Right ventricle myocardium superior (tissue), 1 donor: ENCODE measurements around the gene PXMP2. TPM values are rescaled to one million over a fixed set of nuclear protein-coding genes. Genes with fewer than 3 reads are reported as not detected.

ENCODE experiments used
- ATAC-seq: fragments of 200-7000 bp; cut with Tn5 transposase; one replicate; pipeline ENCODE4 v1.9.1; 2020; ENCODE audit warnings: mild to moderate bottlenecking; ENCODE audit not compliant: poor library complexity
- DNase-seq: peaks from one replicate; pipeline ENCODE4 v3.0.0-alpha.2; 2020
- intact Hi-C: fragments of 100-400 bp; cut with DNase I; formaldehyde crosslinking; loops from one replicate; pipeline ENCODE4 v1.11.2; 2022
- total RNA-seq: library from RNA; stranded (reverse); fragmentation: NEBNext Ultra II Directional; extraction: Animal tissue kit (Norgen Biotek cat#: 25700); gene quantifications from one replicate; pipeline ENCODE4 v1.2.1, GENCODE V29; 2021
- donor health status: DM: no; HTN: yes; CAD: no; lungs with severe emphysema.

Gene PXMP2
- total RNA-seq, 1 donor from 2014 or later, result 54.9 TPM

DNA sequence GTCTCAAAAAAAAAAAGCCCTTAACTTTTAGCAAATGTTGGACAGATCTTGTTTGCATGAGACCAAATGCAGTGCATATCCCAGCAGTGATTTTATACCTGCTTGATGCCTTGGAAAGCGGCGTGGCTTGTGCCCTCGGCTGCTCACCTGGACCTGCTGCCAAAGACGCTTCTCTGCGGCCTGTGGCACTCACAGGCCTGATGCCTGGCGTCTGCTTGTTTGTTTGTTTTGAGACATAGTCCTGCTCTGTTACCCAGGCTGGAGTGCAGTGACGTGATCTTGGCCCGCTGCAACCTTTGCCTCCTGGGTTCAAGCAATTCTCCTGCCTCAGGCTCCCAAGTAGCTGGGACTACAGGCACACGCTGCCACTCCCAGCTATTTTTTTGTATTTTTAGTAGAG lies 28.5 kb downstream of the PXMP2 start:
- peak; percentile 8 for DNase-seq
- intact Hi-C loops, result no loop called here
- no peak for ATAC-seq

DNA sequence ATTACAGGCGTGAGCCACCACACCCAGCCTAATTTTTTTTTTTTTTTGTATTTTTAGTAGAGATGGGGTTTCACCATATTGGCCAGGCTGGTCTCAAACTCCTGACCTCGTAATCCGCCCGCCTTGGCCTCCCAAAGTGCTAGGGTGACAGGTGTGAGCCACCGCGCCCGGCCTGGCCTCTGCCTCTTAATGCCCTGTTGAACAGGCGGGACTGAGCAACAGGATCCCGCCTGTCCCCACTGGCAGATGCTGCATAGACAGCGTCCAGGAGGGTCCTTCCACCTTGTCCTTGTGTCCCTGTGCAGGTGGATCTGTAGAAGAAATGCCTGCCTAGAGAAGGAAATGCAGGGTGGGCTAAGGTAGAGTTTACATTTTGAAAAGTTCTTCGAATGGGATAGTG lies 29.0 kb downstream of the PXMP2 start:
- intact Hi-C loops, result no loop called here
- DNase-seq, result peak; percentile 17
- ATAC-seq, result no peak

DNA sequence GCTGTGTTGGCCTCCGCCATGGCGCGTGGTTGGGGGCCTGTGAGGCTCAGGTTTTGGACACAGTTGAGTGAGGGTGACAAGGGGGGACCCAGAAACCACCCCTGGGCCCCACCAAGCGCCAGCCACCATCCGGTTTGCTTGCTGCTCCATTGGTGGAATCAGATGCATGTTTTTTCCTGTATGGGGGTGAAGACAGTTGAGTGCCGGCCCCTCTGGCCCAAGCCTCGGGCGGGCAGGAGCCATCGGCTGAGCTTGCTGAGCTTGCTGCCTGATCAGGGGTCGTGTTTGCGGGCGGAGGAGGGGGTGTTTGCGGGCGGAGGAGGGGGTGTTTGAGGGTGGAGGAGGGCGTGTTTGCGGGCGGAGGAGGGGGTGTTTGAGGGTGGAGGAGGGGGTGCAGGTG lies 29.6 kb downstream of the PXMP2 start:
- ATAC-seq (no peak), DNase-seq (peak; percentile 36)
- intact Hi-C loops, result no loop called here

DNA sequence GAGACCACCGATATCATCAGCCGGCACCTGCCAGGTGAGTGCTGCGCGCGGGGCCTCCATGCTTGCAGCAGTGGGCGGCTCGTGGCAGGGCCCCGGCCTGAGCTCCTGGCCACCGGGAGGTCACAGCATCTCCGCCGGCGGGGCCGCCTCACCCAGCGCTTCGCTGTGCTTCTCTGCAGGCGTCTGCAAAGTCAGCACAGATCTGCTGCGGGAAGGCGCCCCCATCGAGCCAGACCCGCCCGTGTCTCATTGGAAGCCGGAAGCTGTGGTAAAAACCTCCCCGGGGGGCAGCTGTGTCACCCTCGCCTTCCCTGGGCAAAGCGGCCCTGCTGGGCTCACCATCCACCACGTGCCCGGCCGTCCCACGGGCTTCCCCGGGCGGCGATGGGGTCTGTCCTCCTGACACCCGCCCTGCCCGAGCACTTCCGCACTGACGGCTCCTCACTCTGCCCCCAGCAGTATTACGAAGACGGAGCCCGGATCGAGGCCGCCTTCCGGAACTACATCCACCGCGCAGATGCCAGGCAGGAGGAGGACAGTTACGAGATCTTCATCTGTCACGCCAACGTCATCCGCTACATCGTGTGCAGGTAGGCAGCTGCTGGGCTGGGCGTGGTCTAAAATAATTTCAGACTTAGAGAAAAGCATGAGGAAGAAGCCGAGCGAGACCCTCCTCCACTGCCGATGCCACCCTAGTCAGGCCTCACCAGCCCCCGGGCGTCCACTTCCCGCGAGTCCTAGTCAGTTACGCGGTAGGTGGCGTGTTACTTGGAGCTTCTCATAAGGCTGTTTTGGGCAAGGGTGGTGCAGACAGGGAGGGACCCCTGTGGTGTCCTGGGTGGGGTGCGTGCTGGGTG lies 30.4 kb downstream of the PXMP2 start:
- ATAC-seq (no peak), DNase-seq (peak; percentile 40)
- intact Hi-C loops, result no loop called here

DNA sequence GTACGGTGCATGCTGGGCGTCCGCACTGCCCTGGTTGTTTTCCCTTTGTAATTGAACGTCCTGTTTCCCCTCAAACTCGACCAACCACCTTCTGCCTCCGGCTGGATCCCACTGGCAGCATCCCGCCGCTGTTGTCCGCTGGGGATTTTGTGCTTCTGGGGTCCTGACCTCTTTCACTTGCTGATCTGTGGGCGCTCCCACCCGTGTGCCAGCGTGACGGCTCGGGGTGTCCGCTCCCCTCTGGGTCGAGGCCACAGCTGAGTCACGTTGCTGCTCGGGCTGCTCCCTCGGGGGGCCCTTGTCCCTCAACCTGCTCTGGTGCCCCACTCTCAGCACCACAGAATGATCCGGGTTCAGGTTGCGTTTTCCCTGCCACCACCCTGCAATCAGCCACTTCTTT lies 31.3 kb downstream of the PXMP2 start:
- peak; percentile 30 for DNase-seq
- intact Hi-C loops, result no loop called here
- no peak for ATAC-seq

DNA sequence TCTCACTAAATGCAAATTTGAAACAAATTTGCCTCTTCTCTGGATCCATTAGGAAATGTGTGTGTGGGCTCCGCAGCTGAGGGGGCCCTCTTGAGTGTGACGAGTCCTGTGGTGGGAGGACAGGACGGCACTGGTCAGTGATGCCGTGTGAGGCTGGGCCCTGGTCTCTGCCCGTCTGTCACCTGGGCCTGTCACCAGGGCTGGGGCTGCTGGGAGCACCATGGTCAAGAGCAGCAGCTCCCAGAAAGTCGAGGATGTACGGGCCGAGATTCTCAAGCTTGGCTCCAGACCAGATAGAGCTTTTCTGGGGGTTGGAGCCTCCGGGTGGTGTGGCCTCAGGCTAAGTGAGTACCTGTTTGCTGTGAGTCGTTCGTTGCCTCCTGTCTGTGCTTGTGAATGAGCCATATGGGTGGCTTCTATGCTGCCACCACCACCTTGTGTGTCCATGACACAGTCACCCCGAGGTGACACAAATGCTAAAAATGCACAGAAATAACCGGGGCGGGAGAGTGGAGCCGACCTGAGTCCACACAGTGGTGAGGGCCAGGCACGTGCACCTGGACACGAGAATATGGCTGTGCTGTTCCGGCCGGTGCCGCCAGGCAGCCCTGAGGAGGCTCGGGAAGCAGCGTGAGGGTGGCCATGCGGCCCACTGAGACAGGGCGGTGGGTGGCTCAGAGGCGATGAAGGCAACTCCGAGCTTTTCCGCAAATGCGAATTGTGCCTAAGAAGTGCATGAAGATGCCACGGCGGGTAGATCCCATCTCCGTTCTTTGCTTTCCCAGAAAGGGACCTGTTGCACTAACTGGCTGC lies 32.0 kb downstream of the PXMP2 start:
- ATAC-seq (no peak), DNase-seq (peak; percentile 35)

DNA sequence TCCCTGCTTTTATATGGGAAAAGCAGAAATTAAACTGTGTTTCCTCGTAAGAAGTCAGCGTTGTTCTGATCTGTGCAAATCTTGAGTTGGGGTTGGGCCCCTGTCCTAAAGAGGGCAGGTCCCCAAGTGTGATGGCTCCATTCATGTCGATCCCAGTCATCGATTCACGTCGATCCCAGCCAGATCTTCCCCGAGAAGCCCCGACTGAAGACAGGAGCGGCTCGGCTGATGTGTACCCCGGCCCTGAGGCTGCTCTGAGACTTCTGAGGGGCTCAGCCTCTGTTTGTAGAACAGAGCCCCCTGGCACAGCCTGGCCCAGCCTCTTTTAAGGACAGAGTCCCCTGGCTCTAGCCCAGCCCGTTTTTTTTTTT lies 32.6 kb downstream of the PXMP2 start:
- DNase-seq, result peak; percentile 26
- no peak for ATAC-seq
- intact Hi-C loops, result no loop called here

More for the DNA sequence above, 32.0 kb downstream of the PXMP2 start:
- intact Hi-C loops, result no loop called here

DNA sequence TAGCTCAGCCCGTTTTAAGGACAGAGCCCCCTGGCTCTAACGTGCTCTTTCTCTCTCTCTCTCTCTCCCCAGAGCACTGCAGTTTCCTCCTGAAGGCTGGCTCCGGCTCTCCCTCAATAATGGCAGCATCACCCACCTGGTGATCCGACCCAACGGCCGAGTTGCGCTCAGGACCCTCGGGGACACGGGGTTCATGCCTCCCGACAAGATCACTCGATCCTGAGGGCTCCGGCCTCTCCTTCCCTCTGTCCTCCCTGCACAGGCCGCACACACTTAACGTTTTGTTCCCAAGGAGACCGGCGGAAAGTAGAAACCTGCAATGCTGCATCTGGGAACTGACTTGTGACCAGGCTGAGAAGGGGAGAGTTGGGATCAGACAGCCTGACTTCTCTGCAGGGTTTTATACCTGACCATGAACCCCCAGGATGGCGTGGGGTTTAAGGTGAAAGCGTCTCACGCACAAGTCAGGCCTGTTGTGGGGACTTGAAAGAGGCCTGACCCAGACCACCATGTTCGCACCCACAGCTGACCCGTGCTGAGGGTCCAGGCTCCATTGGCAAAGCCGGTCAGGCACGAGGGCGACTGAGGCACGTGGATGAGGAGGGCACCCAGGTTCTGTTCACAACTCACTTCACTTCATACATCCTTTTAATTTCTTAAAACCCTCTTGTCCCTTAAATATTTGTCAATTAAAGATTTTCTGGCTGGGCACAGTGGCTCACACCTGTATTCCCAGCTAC lies 33.4 kb downstream of the PXMP2 start:
- peak; percentile 33 for DNase-seq
- intact Hi-C loops, result no loop called here
- no peak for ATAC-seq

DNA sequence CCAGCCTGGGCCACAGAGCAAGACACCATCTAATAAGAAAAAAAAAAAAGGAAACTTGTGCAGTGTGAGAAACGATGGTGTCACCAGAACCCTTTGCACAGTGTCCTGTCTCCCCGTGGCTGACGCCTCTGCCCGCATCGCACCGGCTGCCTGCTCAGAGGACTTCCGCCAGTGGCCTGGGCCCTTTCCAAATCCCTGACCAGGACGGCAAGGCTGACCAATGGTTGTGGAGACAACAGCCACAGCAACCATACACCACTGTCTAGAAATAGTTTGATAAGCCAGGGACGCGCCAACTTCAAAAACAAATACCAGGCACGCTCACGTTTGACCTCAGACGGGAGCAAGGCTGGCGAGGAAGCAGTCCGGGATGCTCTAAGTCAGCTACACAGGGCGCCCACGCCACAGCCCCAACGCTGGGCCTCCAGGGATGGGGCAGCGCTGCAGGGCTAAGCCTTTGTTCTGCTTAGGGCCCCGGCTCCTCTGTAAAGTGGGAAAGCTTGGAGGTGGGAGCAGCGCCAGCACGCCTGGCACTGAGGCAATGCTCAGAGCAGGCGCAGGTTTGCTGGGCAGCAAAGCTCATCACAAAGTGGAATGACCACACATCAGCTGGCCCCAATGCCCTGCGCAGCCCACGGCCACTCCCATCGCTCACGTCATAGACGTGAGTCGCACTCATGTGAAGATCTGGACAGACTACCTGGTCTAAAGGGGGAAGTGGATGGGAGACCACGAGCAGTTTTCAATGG lies 35.8 kb downstream of the PXMP2 start:
- intact Hi-C loops, result no loop called here
- DNase-seq, result peak; percentile 60
- ATAC-seq, result peak; percentile 86

DNA sequence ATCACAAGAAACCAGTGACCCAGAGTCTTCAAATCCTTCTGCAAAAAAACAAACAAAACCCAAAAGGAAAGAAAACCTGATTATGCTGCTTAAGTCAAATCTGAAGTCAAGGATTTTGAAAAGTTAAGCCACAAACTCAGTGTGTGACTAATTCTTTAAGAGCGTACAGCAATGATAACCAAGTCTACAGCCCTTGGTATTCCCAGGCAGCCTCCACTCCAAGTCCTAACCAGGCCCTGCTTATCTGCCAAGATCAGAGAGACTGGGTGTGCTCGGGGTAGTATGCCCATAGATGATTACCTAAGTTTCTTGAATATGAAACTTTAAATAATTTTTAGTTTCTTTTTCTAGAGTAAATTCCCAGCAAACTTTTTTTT lies 36.4 kb downstream of the PXMP2 start:
- DNase-seq, result no peak
- no peak for ATAC-seq
- intact Hi-C loops, result no loop called here

DNA sequence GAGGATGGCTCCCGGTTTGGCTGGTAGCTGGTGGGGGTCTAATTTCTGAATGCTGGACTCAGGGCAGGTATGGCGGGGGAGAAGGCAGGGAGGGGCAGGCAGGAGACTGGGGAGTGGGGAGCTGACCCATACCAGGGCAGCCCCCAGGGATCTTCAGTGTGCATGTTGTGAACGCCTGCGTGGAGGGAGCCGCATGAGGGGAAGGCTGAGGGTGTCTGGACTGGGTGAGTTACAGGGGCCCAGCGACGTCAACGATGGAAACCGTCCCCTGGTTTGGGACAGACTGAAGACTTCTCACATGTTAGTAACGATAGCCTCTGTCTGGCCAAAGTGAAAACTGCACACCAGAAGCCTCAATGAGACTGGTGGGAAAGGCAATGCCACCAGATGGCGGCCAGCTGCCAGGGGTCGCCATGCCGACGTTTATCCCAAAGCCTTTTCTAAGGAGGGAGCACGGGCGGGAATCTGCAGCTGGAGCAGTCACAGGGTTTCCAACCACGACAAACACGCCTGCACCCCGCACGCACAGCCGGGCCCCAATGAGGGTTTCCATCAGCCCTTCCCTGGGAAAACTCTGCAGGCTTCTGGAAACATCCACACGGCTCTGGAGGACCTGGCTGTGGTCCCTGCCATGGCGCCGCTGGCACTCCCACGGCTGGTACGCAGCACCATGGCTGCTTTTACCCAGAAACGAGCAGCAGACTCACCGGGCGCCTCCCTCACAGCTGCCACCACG lies 37.3 kb downstream of the PXMP2 start:
- intact Hi-C loops, result no loop called here
- ATAC-seq, result no peak
- peak; percentile 17 for DNase-seq

DNA sequence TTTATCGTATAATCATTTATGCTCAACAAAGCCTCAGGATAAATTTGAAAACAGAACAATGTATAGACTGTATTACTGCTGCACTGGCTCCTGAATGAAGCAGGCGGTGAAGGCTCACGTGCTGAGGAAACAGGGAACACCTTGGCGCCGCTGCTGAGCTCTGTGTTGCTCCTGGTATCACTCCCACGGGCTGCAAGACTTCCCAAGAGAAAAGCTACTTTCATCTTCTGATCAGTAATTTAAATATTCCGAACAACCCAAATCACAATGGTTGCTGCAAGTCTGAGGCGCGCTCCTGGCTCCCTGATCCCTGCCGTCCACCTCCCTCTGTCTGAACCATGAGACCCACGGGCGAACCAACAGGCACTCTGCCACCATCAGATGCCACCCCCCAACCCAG lies 39.0 kb downstream of the PXMP2 start:
- intact Hi-C loops, result no loop called here
- ATAC-seq (no peak), DNase-seq (peak; percentile 6)

DNA sequence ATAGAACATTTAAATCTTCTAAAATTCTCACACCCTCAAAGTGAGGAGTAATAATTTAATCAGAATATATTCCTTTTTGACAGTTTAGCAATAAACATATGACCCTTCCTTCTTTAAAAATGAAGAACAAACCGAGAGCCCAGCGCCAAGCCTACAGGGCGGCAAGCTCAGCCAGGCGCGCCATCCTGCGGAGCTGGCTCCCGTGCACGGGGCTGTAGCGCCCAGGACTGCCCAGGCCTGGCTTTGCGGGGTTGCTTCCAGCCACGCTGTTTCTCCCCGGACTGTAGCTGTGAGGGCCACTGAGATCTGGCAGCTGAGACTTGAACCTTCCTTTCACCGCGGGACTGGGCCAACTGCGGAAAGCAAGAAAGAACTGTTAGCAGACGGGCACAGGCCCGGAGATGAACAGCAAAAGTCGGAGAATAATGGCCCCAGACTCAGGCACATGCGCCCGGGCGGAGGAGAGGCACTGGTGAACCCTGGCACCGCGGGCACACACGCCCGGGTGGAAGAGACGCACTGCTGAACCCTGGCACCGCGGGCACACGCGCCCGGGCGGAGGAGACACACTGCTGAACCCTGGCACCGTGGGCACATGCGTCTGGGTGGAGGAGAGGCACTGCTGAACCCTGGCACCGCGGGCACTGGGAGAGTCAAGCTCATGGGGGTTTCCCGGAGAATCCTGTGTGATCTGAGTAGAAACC lies 39.9 kb downstream of the PXMP2 start:
- ATAC-seq (no peak), DNase-seq (peak; percentile 17)
- intact Hi-C loops, result no loop called here

DNA sequence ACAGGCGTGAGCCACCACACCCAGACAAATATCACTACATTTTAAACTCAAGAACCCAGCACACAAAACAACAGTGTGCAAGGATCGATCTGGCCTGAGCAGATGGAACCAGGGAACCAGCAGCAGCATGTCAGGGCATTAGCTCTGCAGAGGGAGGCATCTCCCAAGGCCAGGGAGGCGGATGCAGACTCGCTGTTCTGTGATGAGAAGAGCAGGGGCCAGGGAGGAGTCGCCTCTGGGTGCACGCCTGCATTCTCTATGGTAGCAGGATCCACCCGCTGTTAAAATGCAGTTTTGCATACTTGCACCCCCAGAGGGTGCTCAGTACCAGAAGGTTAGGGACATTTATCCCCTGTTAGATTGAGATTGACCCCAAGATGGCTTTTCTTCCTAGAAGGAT lies 41.1 kb downstream of the PXMP2 start:
- ATAC-seq, result no peak
- peak; percentile 14 for DNase-seq
- intact Hi-C loops, result no loop called here

DNA sequence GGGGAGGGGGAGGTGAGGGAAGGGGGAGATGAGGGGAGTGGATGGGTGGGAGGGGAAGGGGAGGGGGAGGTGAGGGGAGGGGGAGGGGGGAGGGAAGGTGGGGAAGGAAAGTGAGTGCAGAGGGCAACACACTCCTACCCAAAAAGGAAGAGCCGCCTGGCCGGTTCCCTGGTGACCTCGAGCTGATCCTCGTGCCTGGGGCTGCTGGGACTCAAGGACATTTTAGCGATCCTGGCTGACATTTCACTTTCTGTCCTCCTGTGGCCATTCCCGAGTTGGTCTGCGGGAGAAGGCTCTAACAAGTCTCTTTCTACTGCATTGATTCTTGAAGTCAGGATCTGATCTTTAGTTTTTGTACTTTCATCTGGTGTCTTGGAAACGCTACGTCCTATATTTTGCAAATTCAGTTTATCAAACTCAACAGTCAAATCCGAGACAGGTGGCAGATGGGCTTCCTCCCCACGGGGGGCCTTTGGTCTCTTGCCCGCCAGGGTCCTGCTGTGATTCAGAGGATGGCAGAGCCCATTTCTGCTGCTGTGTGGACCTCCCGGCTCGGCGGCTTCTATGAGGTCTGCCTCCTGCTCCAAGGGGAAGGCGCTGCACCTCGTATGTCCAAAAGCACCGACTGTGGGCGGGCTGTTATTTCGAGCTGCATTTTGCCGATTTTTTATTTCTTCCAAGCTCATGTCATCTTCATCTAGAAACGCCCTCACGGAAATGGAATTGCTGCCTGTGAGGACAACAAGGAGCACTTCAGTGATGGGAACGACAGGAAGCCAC lies 42.3 kb downstream of the PXMP2 start:
- ATAC-seq (no peak), DNase-seq (peak; percentile 30)
- intact Hi-C loops, result no loop called here

DNA sequence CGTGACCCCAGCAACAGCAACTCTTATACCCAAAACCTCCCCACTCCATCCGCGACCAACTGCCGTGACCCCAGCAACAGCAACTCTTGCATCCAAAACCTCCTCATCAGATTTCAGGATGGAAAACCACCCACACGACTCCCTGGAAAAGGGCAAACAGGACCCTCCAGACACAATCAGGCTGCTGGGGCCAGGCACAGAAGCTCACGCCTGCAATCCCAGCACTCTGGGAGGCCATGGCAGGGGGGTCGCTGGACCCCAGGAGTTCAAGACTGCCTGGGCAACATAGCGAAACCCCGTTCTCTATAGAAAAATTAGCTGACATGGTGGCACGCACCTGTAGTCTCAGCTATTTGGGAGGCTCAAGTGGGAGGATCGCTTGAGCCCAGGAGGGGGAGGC lies 43.0 kb downstream of the PXMP2 start:
- intact Hi-C loops, result no loop called here
- DNase-seq, result no peak
- no peak for ATAC-seq

DNA sequence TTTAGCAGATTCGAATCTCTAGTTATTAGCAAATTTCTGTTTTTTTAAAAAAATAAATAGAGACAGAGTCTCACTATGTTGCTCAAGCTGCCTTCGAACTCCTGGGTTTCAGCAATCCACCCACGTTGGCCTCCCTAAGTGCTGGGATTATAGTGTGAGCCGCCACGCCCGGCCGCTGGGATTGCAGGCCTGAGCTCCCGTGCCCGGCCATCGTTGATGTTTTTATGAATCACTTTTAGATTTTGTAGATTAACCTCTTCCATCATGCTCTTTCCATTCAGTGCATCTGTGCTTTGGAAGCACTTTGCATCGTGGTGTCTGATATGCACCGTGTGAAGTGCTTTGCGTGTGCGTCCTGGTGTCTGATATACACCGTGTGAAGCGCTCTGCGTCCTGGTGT lies 44.2 kb downstream of the PXMP2 start:
- DNase-seq (peak; percentile 10), ATAC-seq (no peak)
- intact Hi-C loops, result no loop called here
